Panc1 (cell line): Measurements from ENCODE around the gene LMF1. TPM values are rescaled to one million over a fixed set of nuclear protein-coding genes. Genes with fewer than 3 reads are reported as not detected.

Experiments
- ATAC-seq: fragments of 200-7000 bp; cut with Tn5 transposase; 2 replicates; pipeline ENCODE4 v1.9.1; 2020; ENCODE audit warnings: mild to moderate bottlenecking, moderate library complexity
- BruUV-seq: library from RNA; stranded (reverse); fragments of 400-500 nt; replicated peaks from 2 replicates; lab custom pipeline; 2021; lab: Mats Ljungman, UMichigan
- CTCF ChIA-PET: fragments of 300-600 bp; sonication (Branson Sonifier 250); formaldehyde crosslinking; loops from one replicate; lab custom pipeline; 2022; ENCODE audit warnings: antibody characterized with exemption; lab: Charles Lee
- POLR2A ChIA-PET: fragments of 300-600 bp; sonication (Branson Sonifier 250); formaldehyde crosslinking; loops from one replicate; lab custom pipeline; 2022; ENCODE audit warnings: antibody characterized with exemption; lab: Charles Lee
- DNase-seq: peaks from one replicate; pipeline ENCODE4 v3.0.0-alpha.2; 2010; ENCODE audit warnings: low read depth, low spot score
- H3K27ac ChIP-seq: 2 replicates; pipeline ENCODE4 v1.5.1; 2011; ENCODE audit warnings: mild to moderate bottlenecking, low read length, inconsistent platforms
- H3K27me3 ChIP-seq: fragments of 200-500 bp; sonication (Bioruptor generic); 2 replicates; pipeline ENCODE4 v1.6.0; 2014; ENCODE audit warnings: low read length, inconsistent platforms; ENCODE audit not compliant: control insufficient read depth, insufficient read depth
- H3K36me3 ChIP-seq: fragments of 200-500 bp; sonication (Bioruptor generic); 2 replicates; pipeline ENCODE4 v1.5.1; 2014; ENCODE audit warnings: inconsistent platforms, mild to moderate bottlenecking, low read length, moderate library complexity; ENCODE audit not compliant: control insufficient read depth, insufficient read depth
- H3K4me1 ChIP-seq: 2 replicates; pipeline ENCODE4 v1.5.1; 2011; ENCODE audit warnings: inconsistent platforms, mild to moderate bottlenecking, low read length, moderate library complexity; ENCODE audit not compliant: control insufficient read depth, insufficient read depth
- H3K4me3 ChIP-seq, 2 experiments: 2 replicates each; pipeline ENCODE4 v1.5.1; 2011 to 2012; ENCODE audit warnings: low read depth in 2 of 2, low read length in 2 of 2, mild to moderate bottlenecking in 2 of 2, inconsistent platforms in 1 of 2, moderate library complexity in 1 of 2
- H3K9me3 ChIP-seq: fragments of 200-500 bp; sonication (Bioruptor generic); 2 replicates; pipeline ENCODE4 v1.5.1; 2014; ENCODE audit warnings: low read depth, mild to moderate bottlenecking, inconsistent platforms, low read length, moderate library complexity; ENCODE audit not compliant: control insufficient read depth, insufficient read depth
- POLR2AphosphoS5 ChIP-seq: IDR thresholded peaks from 2 replicates; pipeline ENCODE4 v1.6.1; 2012; ENCODE audit warnings: mild to moderate bottlenecking, low read depth, low read length, moderate library complexity
- SIN3A ChIP-seq: IDR thresholded peaks from 2 replicates; pipeline ENCODE4 v1.6.1; 2012; ENCODE audit warnings: low read depth, mild to moderate bottlenecking, low read length, moderate library complexity, borderline replicate concordance; ENCODE audit not compliant: insufficient read depth
- TCF7L2 ChIP-seq: IDR thresholded peaks from 2 replicates; pipeline ENCODE4 v1.6.1; 2011; ENCODE audit warnings: mild to moderate bottlenecking, low read depth, low read length, inconsistent platforms
- in situ Hi-C: cut with HindIII; loops from 2 replicates; pipeline ENCODE4 v1.10.0; 2016; ENCODE audit warnings: low sequenced_read_pairs, low pct_unique_long_range_greater_than_20kb
- intact Hi-C: fragments of 100-400 bp; cut with micrococcal nuclease; formaldehyde crosslinking; loops from one replicate; pipeline ENCODE4 v1.10.0; 2022; ENCODE audit not compliant: unreplicated experiment
- total RNA-seq: library from RNA; stranded (reverse); gene quantifications from one replicate; pipeline ENCODE4 v1.2.1, GENCODE V29; 2021; ENCODE audit not compliant: unreplicated experiment
- TF ChIP-seq, protein P1 (sequence below), 2 experiments: IDR thresholded peaks; 2 replicates each; pipeline ENCODE4 v1.6.1; 2011 to 2012; ENCODE audit warnings: low read depth in 2 of 2, control low read depth in 1 of 2, low read length in 1 of 2, mild to moderate bottlenecking in 1 of 2, moderate library complexity in 1 of 2; ENCODE audit not compliant: insufficient read depth in 1 of 2
- TF ChIP-seq, protein P2 (sequence below): fragments of 450-650 bp; IDR thresholded peaks from 2 replicates; pipeline ENCODE4 v1.5.1; 2017; ENCODE audit warnings: mild to moderate bottlenecking

LMF1 gene
- total RNA-seq, 1 experiment from 2014 or later: 24.3 TPM

DNA sequence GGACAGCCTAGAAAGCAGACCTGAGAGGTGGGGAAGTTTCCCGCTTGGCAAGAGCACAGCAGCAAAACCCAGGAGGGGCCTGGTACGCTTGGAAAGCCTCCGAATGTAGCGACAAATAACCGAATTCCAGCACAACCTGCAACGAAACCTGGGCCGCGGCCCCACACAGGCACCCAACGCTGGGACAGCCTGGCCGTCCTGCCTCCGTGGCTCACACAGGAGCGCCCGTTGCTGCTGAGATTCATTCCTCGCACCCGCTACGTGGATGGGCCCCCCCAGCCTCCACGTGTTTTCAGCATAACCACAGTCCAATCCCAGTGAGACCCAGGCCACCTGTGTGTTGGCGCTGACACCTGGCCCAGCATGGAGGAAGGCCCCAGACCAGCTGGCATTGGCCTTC lies 42.9 kb downstream of the LMF1 start:
- DNase-seq (no peak), ATAC-seq (no peak)
- TF ChIP-seq, protein P1, sequence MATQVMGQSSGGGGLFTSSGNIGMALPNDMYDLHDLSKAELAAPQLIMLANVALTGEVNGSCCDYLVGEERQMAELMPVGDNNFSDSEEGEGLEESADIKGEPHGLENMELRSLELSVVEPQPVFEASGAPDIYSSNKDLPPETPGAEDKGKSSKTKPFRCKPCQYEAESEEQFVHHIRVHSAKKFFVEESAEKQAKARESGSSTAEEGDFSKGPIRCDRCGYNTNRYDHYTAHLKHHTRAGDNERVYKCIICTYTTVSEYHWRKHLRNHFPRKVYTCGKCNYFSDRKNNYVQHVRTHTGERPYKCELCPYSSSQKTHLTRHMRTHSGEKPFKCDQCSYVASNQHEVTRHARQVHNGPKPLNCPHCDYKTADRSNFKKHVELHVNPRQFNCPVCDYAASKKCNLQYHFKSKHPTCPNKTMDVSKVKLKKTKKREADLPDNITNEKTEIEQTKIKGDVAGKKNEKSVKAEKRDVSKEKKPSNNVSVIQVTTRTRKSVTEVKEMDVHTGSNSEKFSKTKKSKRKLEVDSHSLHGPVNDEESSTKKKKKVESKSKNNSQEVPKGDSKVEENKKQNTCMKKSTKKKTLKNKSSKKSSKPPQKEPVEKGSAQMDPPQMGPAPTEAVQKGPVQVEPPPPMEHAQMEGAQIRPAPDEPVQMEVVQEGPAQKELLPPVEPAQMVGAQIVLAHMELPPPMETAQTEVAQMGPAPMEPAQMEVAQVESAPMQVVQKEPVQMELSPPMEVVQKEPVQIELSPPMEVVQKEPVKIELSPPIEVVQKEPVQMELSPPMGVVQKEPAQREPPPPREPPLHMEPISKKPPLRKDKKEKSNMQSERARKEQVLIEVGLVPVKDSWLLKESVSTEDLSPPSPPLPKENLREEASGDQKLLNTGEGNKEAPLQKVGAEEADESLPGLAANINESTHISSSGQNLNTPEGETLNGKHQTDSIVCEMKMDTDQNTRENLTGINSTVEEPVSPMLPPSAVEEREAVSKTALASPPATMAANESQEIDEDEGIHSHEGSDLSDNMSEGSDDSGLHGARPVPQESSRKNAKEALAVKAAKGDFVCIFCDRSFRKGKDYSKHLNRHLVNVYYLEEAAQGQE (IDR thresholded peaks at IDR 0.05; ENCODE audit: insufficient read depth in 1 of 2, low read depth in 2 of 2, low read length in 1 of 2): no peak
- in situ Hi-C loops: no loop called here
- BruUV-seq: no TSS peak
- CTCF ChIA-PET: no interaction called here
- Histone ChIP-seq H3K9me3 (no peaks in the 10 kb centered on the region), H3K4me1 (no peaks in the 10 kb centered on the region), H3K4me3 (no peak overlapping the region), H3K36me3 (no peaks in the 10 kb centered on the region), H3K27me3 (no peaks in the 10 kb centered on the region), H3K27ac (no peak overlapping the region)
- intact Hi-C loops: no loop called here
- POLR2A ChIA-PET: no interaction called here

DNA sequence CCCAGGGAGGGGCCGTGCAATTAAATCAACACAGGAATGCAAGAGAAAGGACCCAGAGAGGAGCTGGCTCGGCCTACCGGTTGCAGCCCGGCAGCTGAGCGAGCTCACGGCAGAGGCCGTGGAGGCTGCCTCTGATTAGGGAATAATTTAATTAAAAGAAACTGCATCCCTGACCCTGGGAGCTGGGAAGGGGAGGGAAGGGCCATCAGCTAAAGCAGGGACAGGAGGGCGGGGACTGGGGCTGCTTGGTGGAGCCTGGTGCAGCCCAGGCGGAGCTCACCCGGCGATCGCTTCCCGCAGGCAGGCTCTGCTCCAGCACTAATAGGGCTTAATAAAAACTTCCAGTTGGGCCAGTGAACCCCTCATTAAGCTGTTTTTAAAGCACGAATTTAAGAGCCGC lies 43.4 kb downstream of the LMF1 start:
- H3K27me3 ChIP-seq: no peaks in the 10 kb centered on the region
- no peak for ATAC-seq
- no peak for DNase-seq
- no peak overlapping the region for H3K4me3 ChIP-seq
- intact Hi-C loops (no loop called here), in situ Hi-C loops (no loop called here)
- no peak for TF ChIP-seq TCF7L2
- no peak for TF ChIP-seq POLR2AphosphoS5
- TF ChIP-seq, protein P1 (IDR thresholded peaks at IDR 0.05; ENCODE audit: insufficient read depth in 1 of 2, low read depth in 2 of 2, low read length in 1 of 2): no peak
- TF ChIP-seq SIN3A: no peak
- TF ChIP-seq, protein P2, sequence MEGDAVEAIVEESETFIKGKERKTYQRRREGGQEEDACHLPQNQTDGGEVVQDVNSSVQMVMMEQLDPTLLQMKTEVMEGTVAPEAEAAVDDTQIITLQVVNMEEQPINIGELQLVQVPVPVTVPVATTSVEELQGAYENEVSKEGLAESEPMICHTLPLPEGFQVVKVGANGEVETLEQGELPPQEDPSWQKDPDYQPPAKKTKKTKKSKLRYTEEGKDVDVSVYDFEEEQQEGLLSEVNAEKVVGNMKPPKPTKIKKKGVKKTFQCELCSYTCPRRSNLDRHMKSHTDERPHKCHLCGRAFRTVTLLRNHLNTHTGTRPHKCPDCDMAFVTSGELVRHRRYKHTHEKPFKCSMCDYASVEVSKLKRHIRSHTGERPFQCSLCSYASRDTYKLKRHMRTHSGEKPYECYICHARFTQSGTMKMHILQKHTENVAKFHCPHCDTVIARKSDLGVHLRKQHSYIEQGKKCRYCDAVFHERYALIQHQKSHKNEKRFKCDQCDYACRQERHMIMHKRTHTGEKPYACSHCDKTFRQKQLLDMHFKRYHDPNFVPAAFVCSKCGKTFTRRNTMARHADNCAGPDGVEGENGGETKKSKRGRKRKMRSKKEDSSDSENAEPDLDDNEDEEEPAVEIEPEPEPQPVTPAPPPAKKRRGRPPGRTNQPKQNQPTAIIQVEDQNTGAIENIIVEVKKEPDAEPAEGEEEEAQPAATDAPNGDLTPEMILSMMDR: no peak
- no peaks in the 10 kb centered on the region for H3K36me3 ChIP-seq
- H3K9me3 ChIP-seq: no peaks in the 10 kb centered on the region
- CTCF ChIA-PET: no interaction called here
- no TSS peak for BruUV-seq
- POLR2A ChIA-PET: no interaction called here
- no peaks in the 10 kb centered on the region for H3K4me1 ChIP-seq
- H3K27ac ChIP-seq: no peak overlapping the region
